Right lobe of liver (tissue), 6 donors: ENCODE results near the gene NMRAL1. TPM values are rescaled to one million over a fixed set of nuclear protein-coding genes. Genes with fewer than 3 reads are reported as not detected.

Experiments
- ATAC-seq, 4 donors: fragments of 200-7000 bp; cut with Tn5 transposase; one replicate each; pipeline ENCODE4 v1.9.1; 2020; ENCODE audit warnings: mild to moderate bottlenecking in 4 of 4, moderate library complexity in 4 of 4
- DNase-seq, 3 donors: peaks; one replicate each; pipeline ENCODE4 v3.0.0-alpha.2; 2020
- H3K27ac ChIP-seq, 3 donors: fragments of 200-600 bp; one replicate each; pipeline ENCODE4 v1.8.0; 2022
- H3K27me3 ChIP-seq, 2 donors: fragments of 200-600 bp; one replicate each; pipeline ENCODE4 v1.8.0; 2022
- H3K36me3 ChIP-seq, 4 donors: fragments of 200-600 bp; sonication (generic) in 1 of 4; one replicate each; pipeline versions ENCODE4 v1.5.1 to v1.8.0; 2017 to 2022; ENCODE audit warnings: control low read depth in 1 of 4
- H3K4me1 ChIP-seq, 4 donors: fragments of 200-600 bp; sonication (generic) in 1 of 4; one replicate each; pipeline versions ENCODE4 v1.5.1 to v1.8.0; 2017 to 2022; ENCODE audit warnings: control low read depth in 1 of 4
- H3K4me3 ChIP-seq, 3 donors: fragments of 200-600 bp; one replicate each; pipeline ENCODE4 v1.8.0; 2022
- H3K9me3 ChIP-seq, 4 donors: fragments of 200-600 bp; sonication (generic) in 1 of 4; one replicate each; pipeline versions ENCODE4 v1.5.1 to v1.8.0; 2017 to 2022; ENCODE audit warnings: control low read depth in 1 of 4
- CTCF ChIP-seq, 4 donors: fragments of 200-600 bp in 3 of 4; fragments of 450-650 bp in 1 of 4; IDR thresholded peaks; one replicate each; pipeline versions ENCODE4 v1.5.1 to v1.8.0; 2016 to 2022; ENCODE audit warnings: antibody characterized with exemption in 4 of 4, mild to moderate bottlenecking in 2 of 4
- POLR2A ChIP-seq: fragments of 450-650 bp; IDR thresholded peaks from one replicate; pipeline ENCODE4 v1.6.1; 2017; ENCODE audit warnings: antibody characterized with exemption, mild to moderate bottlenecking
- WGBS: methylation state at CpG from one replicate; pipeline ENCODE4 v1.1.6; 2018; ENCODE audit warnings: low coverage, low lambda C conversion rate; ENCODE audit not compliant: insufficient coverage; ENCODE audit errors: missing lambda C conversion rate; 5-methylcytosine and 5-hydroxymethylcytosine counted together
- intact Hi-C, 2 donors: fragments of 100-400 bp; cut with DNase I; formaldehyde crosslinking; loops; one replicate each; pipeline versions ENCODE4 v1.11.2 to v1.14.1; 2022
- long read RNA-seq: library from polyadenylated mRNA; unstranded; transcript quantifications from one replicate; pipeline ENCODE4 v2.0.0, GENCODE V29; 2019
- total RNA-seq, 6 experiments: library from RNA; depleted of rRNA in 2 of 6; stranded (reverse); fragments of >200 nt in 2 of 6; fragmentation: NEBNext Ultra II Directional in 3 of 6; extraction: Animal tissue kit (Norgen Biotek cat#: 25700) in 3 of 6; gene quantifications; one replicate each; pipeline versions ENCODE4 v1.1.0 to v1.2.4, GENCODE V29; 2016 to 2023
- donor health status: DM: no; HTN: yes; CAD: no.
- donor health status: DM: no; HTN: no; CAD: no.
- donor health status: DM: no; HTN: no; CAD: no.
- donor health status: DM: no; HTN: yes; CAD: no.
- donor health status: DM: no; HTN: yes; CAD: no.

Gene NMRAL1
- 10 to 100 TPM; 19.9 to 44.0 (median 35.5) TPM for total RNA-seq
- long read RNA-seq, partial matches to known transcripts: 1 of 13 reads
- long read RNA-seq, other reads (novel, unspliced or antisense): 3 of 13 reads

GRCh38 chr16:4474192-4474961 is at the start of gene NMRAL1:
Gene NMRAL1, minus strand, starts transcription at chr16:4474625. Its CDS starts 493 bp downstream, at chr16:4474132.
- Histone ChIP-seq H3K27ac (peak within 1 kb of the TSS; percentile 42 to 82 (median 69)), H3K4me1 (peaks cover 0 to 23% (median 10%) of the 10 kb centered on the region in 4 donors), H3K27me3 (no peaks in the 10 kb centered on the region), H3K9me3 (no peaks in the 10 kb centered on the region), H3K36me3 (peaks cover 0 to 5% (median 0%) of the 10 kb centered on the region in 4 donors), H3K4me3 (peak within 1 kb of the TSS; percentile 44 to 90 (median 69))
- no peak for TF ChIP-seq CTCF (IDR thresholded peaks at IDR 0.05)
- peak; percentile 73 for TF ChIP-seq POLR2A
- intact Hi-C loops: no loop called here
- 11% methylated on average over 10 of the region's 60 CpGs for WGBS
- peak; percentile 49 to 71 (median 66) for ATAC-seq
- peak; percentile 89 to 91 (median 91) for DNase-seq

- no peak overlapping the region for H3K27ac ChIP-seq
- DNase-seq (no peak), ATAC-seq (no peak)
- intact Hi-C loops: no loop called here
- WGBS: no CpG with 5 or more reads among the region's 4 CpGs
- no peaks in the 10 kb centered on the region for H3K36me3 ChIP-seq
- TF ChIP-seq CTCF (IDR thresholded peaks at IDR 0.05): no peak
- no peaks in the 10 kb centered on the region for H3K27me3 ChIP-seq
- no peaks in the 10 kb centered on the region for H3K9me3 ChIP-seq
- H3K4me3 ChIP-seq: no peak overlapping the region
- no peaks in the 10 kb centered on the region for H3K4me1 ChIP-seq
Measured at GRCh38 chr16:4523686-4524085, 49.3 kb upstream of the NMRAL1 start.

GRCh38 chr16:4522051-4522581 is 47.7 kb upstream of the NMRAL1 start:
- Histone ChIP-seq H3K9me3 (no peaks in the 10 kb centered on the region), H3K27me3 (no peaks in the 10 kb centered on the region), H3K27ac (no peak overlapping the region), H3K36me3 (no peaks in the 10 kb centered on the region), H3K4me3 (no peak overlapping the region), H3K4me1 (no peaks in the 10 kb centered on the region)
- ATAC-seq (no peak), DNase-seq (no peak)
- TF ChIP-seq CTCF (IDR thresholded peaks at IDR 0.05) (no peak), POLR2A (no peak)
- intact Hi-C loops: no loop called here
- no CpG with 5 or more reads among the region's 8 CpGs for WGBS

- Histone ChIP-seq H3K4me1 (no peaks in the 10 kb centered on the region), H3K9me3 (no peaks in the 10 kb centered on the region), H3K4me3 (no peak overlapping the region), H3K36me3 (no peaks in the 10 kb centered on the region), H3K27me3 (no peaks in the 10 kb centered on the region), H3K27ac (no peak overlapping the region)
- 77% methylated on average over 3 of the region's 7 CpGs for WGBS
- DNase-seq (no peak), ATAC-seq (no peak)
- intact Hi-C loops: no loop called here
- TF ChIP-seq POLR2A (no peak), CTCF (IDR thresholded peaks at IDR 0.05) (no peak)
Measured at GRCh38 chr16:4520913-4521312, 46.5 kb upstream of the NMRAL1 start.
